Posterior cingulate gyrus (tissue), 11 donors: ENCODE measurements around the gene CNOT6L.
A peak's percentile ranks its signal among the peaks of the same experiment; 100 is the strongest.

Experiments
- DNase-seq, 10 donors: peaks; one replicate each; pipeline versions ENCODE4 v3.0.0 to v3.0.0-alpha.2; 2020 to 2021; ENCODE audit warnings: mixed read lengths in 3 of 10
- intact Hi-C: fragments of 100-400 bp; cut with DNase I; formaldehyde crosslinking; loops from one replicate; pipeline ENCODE4 v1.15.1; 2023

Gene CNOT6L

GRCh38 chr4:77715414-77716290, 103.5 kb downstream of the CNOT6L start:
- intact Hi-C loops = no loop called here
- DNase-seq = no peak

GRCh38 chr4:77714514-77714913, 104.7 kb downstream of the CNOT6L start:
- no peak for DNase-seq
- intact Hi-C loops = no loop called here

- intact Hi-C loops = no loop called here
- DNase-seq = no peak
Observed at GRCh38 chr4:77713884-77714283, 105.3 kb downstream of the CNOT6L start.

GRCh38 chr4:77712675-77713074, 106.5 kb downstream of the CNOT6L start:
- no peak for DNase-seq
- intact Hi-C loops = no loop called here

GRCh38 chr4:77711469-77711868, 107.7 kb downstream of the CNOT6L start:
- DNase-seq = no peak
- intact Hi-C loops = no loop called here

GRCh38 chr4:77710684-77711083, 108.5 kb downstream of the CNOT6L start:
- intact Hi-C loops = no loop called here
- DNase-seq = no peak

GRCh38 chr4:77710059-77710458, 109.1 kb downstream of the CNOT6L start:
- intact Hi-C loops = no loop called here
- no peak for DNase-seq

GRCh38 chr4:77706717-77707116, 112.5 kb downstream of the CNOT6L start:
- intact Hi-C loops = no loop called here
- no peak for DNase-seq

- DNase-seq = no peak
- intact Hi-C loops = no loop called here
Observed at GRCh38 chr4:77703666-77704065, 115.5 kb downstream of the CNOT6L start.

- no peak for DNase-seq
- intact Hi-C loops = no loop called here
Observed at GRCh38 chr4:77701121-77701520, 118.0 kb downstream of the CNOT6L start.

GRCh38 chr4:77699731-77700210, 119.4 kb downstream of the CNOT6L start:
- no peak for DNase-seq
- intact Hi-C loops = loop anchor here (5.0 to 10.0 kb wide), 2 partner anchors 82 to 315 kb away; no protein-coding TSS in a partner anchor

- intact Hi-C loops = loop anchor here (5.0 to 10.0 kb wide), 2 partner anchors 81 to 313 kb away; no protein-coding TSS in a partner anchor
- peak in 3 of 10 donors; percentile 13 to 69 (median 14) for DNase-seq
Observed at GRCh38 chr4:77697860-77698590, 121.1 kb downstream of the CNOT6L start.

- no peak for DNase-seq
- intact Hi-C loops = loop anchor here (5.0 to 10.0 kb wide), 2 partner anchors 78 to 311 kb away; no protein-coding TSS in a partner anchor
Observed at GRCh38 chr4:77695774-77696173, 123.4 kb downstream of the CNOT6L start.

GRCh38 chr4:77692847-77693432, 126.2 kb downstream of the CNOT6L start:
- intact Hi-C loops = loop anchor here (10.0 kb wide), 1 partner anchor 308 kb away; no protein-coding TSS in a partner anchor
- DNase-seq = no peak

- intact Hi-C loops = no loop called here
- no peak for DNase-seq
Observed at GRCh38 chr4:77681792-77682191, 137.4 kb downstream of the CNOT6L start.

- intact Hi-C loops = no loop called here
- DNase-seq = no peak
Observed at GRCh38 chr4:77676842-77677241, 142.3 kb downstream of the CNOT6L start.

- no peak for DNase-seq
- intact Hi-C loops = no loop called here
Observed at GRCh38 chr4:77671051-77671450, 148.1 kb downstream of the CNOT6L start.

- DNase-seq = no peak
- intact Hi-C loops = no loop called here
Observed at GRCh38 chr4:77669946-77670590, 149.1 kb downstream of the CNOT6L start.

- intact Hi-C loops = no loop called here
- DNase-seq = no peak
Observed at GRCh38 chr4:77665381-77666069, 153.6 kb downstream of the CNOT6L start.
